Panc1 (cell line): ENCODE measurements around the gene CEACAM3. TPM values are rescaled to one million over a fixed set of nuclear protein-coding genes. Genes with fewer than 3 reads are reported as not detected.

Experiments used
- ATAC-seq: fragments of 200-7000 bp; cut with Tn5 transposase; 2 replicates; pipeline ENCODE4 v1.9.1; 2020; ENCODE audit warnings: mild to moderate bottlenecking, moderate library complexity
- BruUV-seq: library from RNA; stranded (reverse); fragments of 400-500 nt; replicated peaks from 2 replicates; lab custom pipeline; 2021; lab: Mats Ljungman, UMichigan
- CTCF ChIA-PET: fragments of 300-600 bp; sonication (Branson Sonifier 250); formaldehyde crosslinking; loops from one replicate; lab custom pipeline; 2022; ENCODE audit warnings: antibody characterized with exemption; lab: Charles Lee
- POLR2A ChIA-PET: fragments of 300-600 bp; sonication (Branson Sonifier 250); formaldehyde crosslinking; loops from one replicate; lab custom pipeline; 2022; ENCODE audit warnings: antibody characterized with exemption; lab: Charles Lee
- DNase-seq: peaks from one replicate; pipeline ENCODE4 v3.0.0-alpha.2; 2010; ENCODE audit warnings: low read depth, low spot score
- H3K27ac ChIP-seq: 2 replicates; pipeline ENCODE4 v1.5.1; 2011; ENCODE audit warnings: mild to moderate bottlenecking, low read length, inconsistent platforms
- H3K27me3 ChIP-seq: fragments of 200-500 bp; sonication (Bioruptor generic); 2 replicates; pipeline ENCODE4 v1.6.0; 2014; ENCODE audit warnings: low read length, inconsistent platforms; ENCODE audit not compliant: control insufficient read depth, insufficient read depth
- H3K36me3 ChIP-seq: fragments of 200-500 bp; sonication (Bioruptor generic); 2 replicates; pipeline ENCODE4 v1.5.1; 2014; ENCODE audit warnings: inconsistent platforms, mild to moderate bottlenecking, low read length, moderate library complexity; ENCODE audit not compliant: control insufficient read depth, insufficient read depth
- H3K4me1 ChIP-seq: 2 replicates; pipeline ENCODE4 v1.5.1; 2011; ENCODE audit warnings: inconsistent platforms, mild to moderate bottlenecking, low read length, moderate library complexity; ENCODE audit not compliant: control insufficient read depth, insufficient read depth
- H3K4me3 ChIP-seq, 2 experiments: 2 replicates each; pipeline ENCODE4 v1.5.1; 2011 to 2012; ENCODE audit warnings: low read depth in 2 of 2, low read length in 2 of 2, mild to moderate bottlenecking in 2 of 2, inconsistent platforms in 1 of 2, moderate library complexity in 1 of 2
- H3K9me3 ChIP-seq: fragments of 200-500 bp; sonication (Bioruptor generic); 2 replicates; pipeline ENCODE4 v1.5.1; 2014; ENCODE audit warnings: low read depth, mild to moderate bottlenecking, inconsistent platforms, low read length, moderate library complexity; ENCODE audit not compliant: control insufficient read depth, insufficient read depth
- CTCF ChIP-seq: fragments of 450-650 bp; IDR thresholded peaks from 2 replicates; pipeline ENCODE4 v1.5.1; 2017; ENCODE audit warnings: mild to moderate bottlenecking
- POLR2AphosphoS5 ChIP-seq: IDR thresholded peaks from 2 replicates; pipeline ENCODE4 v1.6.1; 2012; ENCODE audit warnings: mild to moderate bottlenecking, low read depth, low read length, moderate library complexity
- REST ChIP-seq, 2 experiments: IDR thresholded peaks; 2 replicates each; pipeline ENCODE4 v1.6.1; 2011 to 2012; ENCODE audit warnings: low read depth in 2 of 2, control low read depth in 1 of 2, low read length in 1 of 2, mild to moderate bottlenecking in 1 of 2, moderate library complexity in 1 of 2; ENCODE audit not compliant: insufficient read depth in 1 of 2
- SIN3A ChIP-seq: IDR thresholded peaks from 2 replicates; pipeline ENCODE4 v1.6.1; 2012; ENCODE audit warnings: low read depth, mild to moderate bottlenecking, low read length, moderate library complexity, borderline replicate concordance; ENCODE audit not compliant: insufficient read depth
- TCF7L2 ChIP-seq: IDR thresholded peaks from 2 replicates; pipeline ENCODE4 v1.6.1; 2011; ENCODE audit warnings: mild to moderate bottlenecking, low read depth, low read length, inconsistent platforms
- in situ Hi-C: cut with HindIII; loops from 2 replicates; pipeline ENCODE4 v1.10.0; 2016; ENCODE audit warnings: low sequenced_read_pairs, low pct_unique_long_range_greater_than_20kb
- intact Hi-C: fragments of 100-400 bp; cut with micrococcal nuclease; formaldehyde crosslinking; loops from one replicate; pipeline ENCODE4 v1.10.0; 2022; ENCODE audit not compliant: unreplicated experiment
- total RNA-seq: library from RNA; stranded (reverse); gene quantifications from one replicate; pipeline ENCODE4 v1.2.1, GENCODE V29; 2021; ENCODE audit not compliant: unreplicated experiment

The CEACAM3 gene
- total RNA-seq, 1 experiment from 2014 or later, result not detected

DNA sequence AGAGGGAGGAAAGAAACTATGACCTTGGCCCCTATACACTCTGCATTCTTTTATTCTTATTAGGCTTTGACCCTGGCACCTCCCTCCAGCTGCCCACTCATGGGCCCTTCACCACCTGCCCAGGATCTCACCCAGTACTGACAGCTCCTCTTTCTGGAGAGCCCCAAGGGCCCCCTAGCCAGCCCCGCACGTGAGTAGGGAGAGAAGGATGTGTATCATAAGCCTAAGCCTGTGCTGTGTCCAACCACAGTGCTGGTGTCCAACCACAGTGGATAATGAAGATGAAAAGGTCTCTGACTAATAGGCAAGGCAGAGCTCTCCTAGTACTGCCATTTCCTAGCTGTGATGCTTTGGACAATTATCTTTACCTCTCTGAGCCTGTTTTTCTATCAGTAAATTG, 52.7 kb downstream of the CEACAM3 start:
- Histone ChIP-seq H3K9me3 (no peaks in the 10 kb centered on the region), H3K27me3 (peaks cover 7% of the 10 kb centered on the region), H3K36me3 (no peaks in the 10 kb centered on the region), H3K27ac (no peak overlapping the region), H3K4me3 (no peak overlapping the region), H3K4me1 (no peaks in the 10 kb centered on the region)
- TF ChIP-seq TCF7L2, result no peak
- no peak for TF ChIP-seq POLR2AphosphoS5
- TF ChIP-seq REST (IDR thresholded peaks at IDR 0.05; ENCODE audit: insufficient read depth in 1 of 2, low read depth in 2 of 2, low read length in 1 of 2), result no peak
- no peak for TF ChIP-seq SIN3A
- no peak for TF ChIP-seq CTCF
- DNase-seq (no peak), ATAC-seq (no peak)
- in situ Hi-C loops, result no loop called here
- no TSS peak for BruUV-seq
- ChIA-PET POLR2A (no interaction called here), CTCF (no interaction called here)
- intact Hi-C loops, result no loop called here

- TF ChIP-seq TCF7L2 (no peak), REST (IDR thresholded peaks at IDR 0.05; ENCODE audit: insufficient read depth in 1 of 2, low read depth in 2 of 2, low read length in 1 of 2) (no peak), SIN3A (no peak), CTCF (no peak), POLR2AphosphoS5 (no peak)
- no peaks in the 10 kb centered on the region for H3K4me1 ChIP-seq
- DNase-seq (no peak), ATAC-seq (no peak)
- intact Hi-C loops (no loop called here), in situ Hi-C loops (no loop called here)
- H3K27me3 ChIP-seq, result peaks cover 7% of the 10 kb centered on the region
- no peaks in the 10 kb centered on the region for H3K36me3 ChIP-seq
- H3K27ac ChIP-seq, result no peak overlapping the region
- POLR2A ChIA-PET, result no interaction called here
- no peak overlapping the region for H3K4me3 ChIP-seq
- BruUV-seq, result no TSS peak
- no peaks in the 10 kb centered on the region for H3K9me3 ChIP-seq
- CTCF ChIA-PET, result no interaction called here
Observed at GRCh38 chr19:41850381-41850780, 54.0 kb downstream of the CEACAM3 start.
